Measurements from ENCODE around the gene GFOD2. TPM values are rescaled to one million over a fixed set of nuclear protein-coding genes. Genes with fewer than 3 reads are reported as not detected.

GFOD2 gene
- total and polyA plus RNA-seq, 2 of the 8 experiments (the other 6 are each of a cell fraction or from before 2014, with no cell fraction given) = 21.4 to 33.2 TPM

- no peak; the same call in 1 of the 2 replicates for TF ChIP-seq EGR1 (IDR thresholded peaks at IDR 0.05; ENCODE audit: borderline replicate concordance, low read depth, low read length)
- TF ChIP-seq TAF1 (IDR thresholded peaks at IDR 0.05; ENCODE audit: low read depth, low read length) = no peak
- TF ChIP-seq BACH1 (IDR thresholded peaks at IDR 0.05; ENCODE audit: low read length) = no peak
These were observed 55.8 kb downstream of the GFOD2 start (continued) for GRCh38 chr16:67663151-67663876.

All from H1 (cell line).